Mesenchymal stem cell (in vitro differentiated cells and primary cell): ENCODE data around the gene ADAMTS13.

Source experiments
- DNase-seq: peaks from one replicate; pipeline ENCODE4 v3.0.0-alpha.2; 2013
- H2AFZ ChIP-seq: one replicate; pipeline ENCODE4 v1.6.1; 2013; ENCODE audit warnings: low read depth, mild to moderate bottlenecking, control low read depth, inconsistent platforms, low read length, moderate library complexity
- H2AK5ac ChIP-seq: 2 replicates; pipeline ENCODE4 v1.6.1; 2013; ENCODE audit warnings: low read length, moderate library complexity, mild to moderate bottlenecking, inconsistent platforms; ENCODE audit not compliant: severe bottlenecking
- H2BK120ac ChIP-seq: one replicate; pipeline ENCODE4 v1.6.1; 2013; ENCODE audit warnings: low read depth, mild to moderate bottlenecking, inconsistent platforms, low read length, moderate library complexity
- H2BK12ac ChIP-seq, 2 experiments: one replicate each; pipeline ENCODE4 v1.6.1; 2013; ENCODE audit warnings: inconsistent platforms in 2 of 2, low read length in 2 of 2, mild to moderate bottlenecking in 2 of 2, moderate library complexity in 2 of 2, control low read depth in 1 of 2
- H2BK15ac ChIP-seq: one replicate; pipeline ENCODE4 v1.6.1; 2013; ENCODE audit warnings: mild to moderate bottlenecking, low read depth, inconsistent platforms; ENCODE audit not compliant: poor library complexity, severe bottlenecking
- H2BK5ac ChIP-seq: 2 replicates; pipeline ENCODE4 v1.6.1; 2013; ENCODE audit warnings: low read depth, mild to moderate bottlenecking, low read length, control low read depth, inconsistent platforms; ENCODE audit not compliant: poor library complexity, severe bottlenecking
- H3K14ac ChIP-seq, 2 experiments: one replicate each; pipeline ENCODE4 v1.6.1; 2013; ENCODE audit warnings: inconsistent platforms in 2 of 2, low read length in 2 of 2, control low read depth in 1 of 2, mild to moderate bottlenecking in 1 of 2, moderate library complexity in 1 of 2
- H3K18ac ChIP-seq, 2 experiments: one replicate each; pipeline ENCODE4 v1.6.1; 2013; ENCODE audit warnings: inconsistent platforms in 2 of 2, low read length in 2 of 2, control low read depth in 1 of 2, low read depth in 1 of 2, mild to moderate bottlenecking in 1 of 2
- H3K23ac ChIP-seq, 2 experiments: one replicate each; pipeline ENCODE4 v1.6.1; 2013; ENCODE audit warnings: inconsistent platforms in 2 of 2, low read length in 2 of 2, mild to moderate bottlenecking in 2 of 2, moderate library complexity in 2 of 2, control low read depth in 1 of 2
- H3K27ac ChIP-seq: 2 replicates; pipeline ENCODE4 v1.5.1; 2013; ENCODE audit warnings: mild to moderate bottlenecking, moderate library complexity, low read length, control low read depth, inconsistent platforms; ENCODE audit not compliant: poor library complexity, severe bottlenecking
- H3K27me3 ChIP-seq, 2 experiments: 2 replicates each; pipeline versions ENCODE4 v1.6.1 to v1.7.0; 2013; ENCODE audit warnings: low read length in 2 of 2, mild to moderate bottlenecking in 2 of 2, moderate library complexity in 2 of 2, control low read depth in 1 of 2, inconsistent platforms in 1 of 2; ENCODE audit not compliant: control insufficient read depth in 1 of 2, insufficient read depth in 1 of 2
- H3K36me3 ChIP-seq, 2 experiments: 2 replicates each; pipeline versions ENCODE4 v1.6.1 to v1.7.0; 2013; ENCODE audit warnings: low read length in 2 of 2, control low read depth in 1 of 2, inconsistent platforms in 1 of 2, low read depth in 1 of 2, mild to moderate bottlenecking in 1 of 2; ENCODE audit not compliant: insufficient read depth in 2 of 2, control insufficient read depth in 1 of 2
- H3K4ac ChIP-seq, 2 experiments: one replicate each; pipeline ENCODE4 v1.6.1; 2013; ENCODE audit warnings: inconsistent platforms in 2 of 2, low read length in 2 of 2, mild to moderate bottlenecking in 2 of 2, moderate library complexity in 2 of 2, control low read depth in 1 of 2, low read depth in 1 of 2
- H3K4me1 ChIP-seq: 2 replicates; pipeline ENCODE4 v1.6.1; 2013; ENCODE audit warnings: low read depth, low read length, control low read depth; ENCODE audit not compliant: control insufficient read depth, insufficient read depth
- H3K4me2 ChIP-seq: 2 replicates; pipeline ENCODE4 v1.6.1; 2013; ENCODE audit warnings: low read length, mild to moderate bottlenecking, inconsistent platforms; ENCODE audit not compliant: poor library complexity, severe bottlenecking
- H3K4me3 ChIP-seq, 2 experiments: 2 replicates each; pipeline versions ENCODE4 v1.5.1 to v1.7.0; 2013; ENCODE audit warnings: low read length in 2 of 2, mild to moderate bottlenecking in 2 of 2, control low read depth in 1 of 2, low read depth in 1 of 2; ENCODE audit not compliant: insufficient read depth in 1 of 2
- H3K79me1 ChIP-seq: replicated peaks from 2 replicates; pipeline ENCODE4 v1.6.1; 2013; ENCODE audit warnings: mild to moderate bottlenecking, control low read depth, low read length, inconsistent platforms; ENCODE audit not compliant: poor library complexity, severe bottlenecking
- H3K9ac ChIP-seq: 2 replicates; pipeline ENCODE4 v1.7.0; 2013; ENCODE audit warnings: mild to moderate bottlenecking, low read length, moderate library complexity
- H3K9me3 ChIP-seq: 2 replicates; pipeline ENCODE4 v1.7.0; 2013; ENCODE audit warnings: mild to moderate bottlenecking, low read length; ENCODE audit not compliant: control insufficient read depth
- H4K8ac ChIP-seq: one replicate; pipeline ENCODE4 v1.6.1; 2013; ENCODE audit warnings: inconsistent platforms, mild to moderate bottlenecking, low read length, moderate library complexity
- H4K91ac ChIP-seq: one replicate; pipeline ENCODE4 v1.6.1; 2013; ENCODE audit warnings: mild to moderate bottlenecking, low read length, inconsistent platforms
- WGBS: methylation state at CpG from one replicate; pipeline ENCODE4 v1.1.7; 2013; ENCODE audit warnings: mixed read lengths; 5-methylcytosine and 5-hydroxymethylcytosine counted together

Gene ADAMTS13

DNA sequence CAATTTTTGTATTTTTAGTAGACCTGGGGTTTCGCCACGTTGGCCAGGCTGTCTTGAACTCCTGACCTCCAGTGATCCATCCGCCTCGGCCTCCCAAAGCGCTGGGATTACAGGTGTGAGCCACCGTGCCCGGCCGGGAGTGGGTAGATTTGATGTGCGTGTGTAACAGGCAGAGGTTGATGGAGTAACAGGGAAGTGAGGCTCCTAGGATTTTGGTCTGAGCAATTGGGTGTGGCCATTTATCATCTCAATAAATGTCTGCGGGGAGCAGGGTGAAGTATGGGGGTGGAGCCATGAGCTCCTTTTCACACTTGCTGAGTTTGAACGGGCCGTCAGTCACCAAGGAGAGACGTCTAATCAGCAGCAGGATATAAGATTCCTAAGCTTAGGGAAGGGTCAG, 3.2 kb upstream of the ADAMTS13 start:
- Histone ChIP-seq H3K79me1 (peaks cover 4% of the 10 kb centered on the region), H2BK12ac (no peak overlapping the region), H3K18ac (no peak overlapping the region), H2AK5ac (no peak overlapping the region), H3K4me2 (no peak overlapping the region), H2BK120ac (peak overlapping the region; percentile 9), H3K9ac (peak overlapping the region; percentile 90), H4K8ac (peak overlapping the region; percentile 33), H2AFZ (no peak overlapping the region), H3K4me3 (peak overlapping the region in 1 of 2 experiments; percentile 86), H2BK5ac (no peak overlapping the region), H2BK15ac (no peak overlapping the region), H3K4ac (no peak overlapping the region), H3K4me1 (peaks cover 14% of the 10 kb centered on the region), H3K14ac (no peak overlapping the region), H3K9me3 (no peaks in the 10 kb centered on the region), H3K27ac (no peak overlapping the region), H4K91ac (no peak overlapping the region), H3K36me3 (peaks cover 11 to 23% of the 10 kb centered on the region in 2 experiments), H3K27me3 (no peaks in the 10 kb centered on the region), H3K23ac (no peak overlapping the region)
- whole genome bisulfite sequencing: 61% methylated on average over 13 of the region's 13 CpGs
- no peak for DNase-seq

DNA sequence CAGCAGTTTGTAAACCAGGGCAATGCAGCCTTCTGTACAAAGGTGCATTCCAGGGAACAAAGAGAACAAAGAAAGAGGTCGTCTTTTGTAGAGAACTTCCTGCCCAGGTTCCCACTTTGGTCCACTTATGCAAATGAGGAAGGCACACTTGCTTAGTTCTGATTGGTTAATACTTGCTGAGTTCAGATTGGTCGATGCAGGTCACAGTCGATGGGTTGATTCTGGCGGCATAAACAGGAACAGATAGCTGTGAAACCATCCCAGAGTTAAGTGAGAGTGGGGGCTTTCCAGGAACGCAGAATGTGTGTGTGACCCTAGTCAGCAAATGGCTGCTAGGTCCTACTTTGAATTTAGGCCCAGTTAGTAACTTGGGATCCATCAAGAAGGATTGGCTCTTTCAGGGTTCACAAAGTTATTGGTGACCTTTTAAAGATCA, 1.8 kb upstream of the ADAMTS13 start:
- no peak overlapping the region for H3K4me2 ChIP-seq

DNA sequence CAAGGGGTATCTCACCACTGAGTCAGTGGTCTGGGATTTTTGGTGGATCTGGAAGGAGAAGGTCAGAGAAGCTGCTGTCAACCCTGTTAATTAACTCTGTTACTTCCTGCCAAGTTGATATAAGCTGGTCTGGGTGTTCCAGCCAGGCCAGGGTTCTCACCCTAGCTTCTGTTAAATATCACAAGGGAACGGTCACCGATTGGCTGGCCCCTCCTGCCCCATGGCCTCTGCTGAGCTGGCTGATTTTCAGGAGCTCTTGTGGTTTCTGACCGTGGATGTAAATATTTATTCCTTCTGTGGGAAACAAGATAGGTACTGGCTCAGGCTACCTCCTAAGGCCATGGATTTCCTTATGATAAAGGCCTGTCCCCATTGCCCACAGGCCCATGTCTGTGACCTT, 1.0 kb downstream of the ADAMTS13 start:
- no peak overlapping the region for H2BK5ac ChIP-seq
- peak overlapping the region; percentile 87 for H4K8ac ChIP-seq
- H3K4me2 ChIP-seq: no peak overlapping the region
- H3K4me3 ChIP-seq: no peak overlapping the region
- peak overlapping the region; percentile 61 to 90 for H3K18ac ChIP-seq
- H3K27me3 ChIP-seq: peaks cover 13 to 16% of the 10 kb centered on the region in 2 experiments
- H3K36me3 ChIP-seq: no peaks in the 10 kb centered on the region
- H3K23ac ChIP-seq: no peak overlapping the region
- no peak overlapping the region for H2AK5ac ChIP-seq
- H2BK12ac ChIP-seq: peak overlapping the region; percentile 38 to 97
- H3K27ac ChIP-seq: no peak overlapping the region
- peak overlapping the region; percentile 14 for H2AFZ ChIP-seq
- H3K4me1 ChIP-seq: peaks cover 3% of the 10 kb centered on the region
- no peaks in the 10 kb centered on the region for H3K9me3 ChIP-seq
- no peaks in the 10 kb centered on the region for H3K79me1 ChIP-seq
- peak; percentile 89 for DNase-seq
- no peak overlapping the region for H3K14ac ChIP-seq
- peak overlapping the region; percentile 96 for H2BK15ac ChIP-seq
- no peak overlapping the region for H2BK120ac ChIP-seq
- H4K91ac ChIP-seq: peak overlapping the region; percentile 95
- 23% methylated on average over 3 of the region's 3 CpGs for WGBS
- peak overlapping the region in 1 of 2 experiments; percentile 76 for H3K4ac ChIP-seq
- no peak overlapping the region for H3K9ac ChIP-seq

More for the DNA sequence above, 1.8 kb upstream of the ADAMTS13 start:
- Histone ChIP-seq H4K8ac (no peak overlapping the region), H3K14ac (no peak overlapping the region), H3K79me1 (no peaks in the 10 kb centered on the region), H3K18ac (no peak overlapping the region), H3K4me3 (no peak overlapping the region), H4K91ac (no peak overlapping the region), H3K4me1 (peaks cover 14% of the 10 kb centered on the region), H3K9me3 (no peaks in the 10 kb centered on the region), H3K27me3 (no peaks in the 10 kb centered on the region), H2BK12ac (no peak overlapping the region), H2BK15ac (no peak overlapping the region), H2AK5ac (no peak overlapping the region), H2AFZ (no peak overlapping the region), H3K9ac (no peak overlapping the region), H2BK5ac (no peak overlapping the region), H3K36me3 (peaks cover 4 to 9% of the 10 kb centered on the region in 2 experiments), H3K4ac (no peak overlapping the region), H2BK120ac (no peak overlapping the region), H3K23ac (no peak overlapping the region), H3K27ac (no peak overlapping the region)
- WGBS: 90% methylated on average over 5 of the region's 5 CpGs
- DNase-seq: peak; percentile 10

DNA sequence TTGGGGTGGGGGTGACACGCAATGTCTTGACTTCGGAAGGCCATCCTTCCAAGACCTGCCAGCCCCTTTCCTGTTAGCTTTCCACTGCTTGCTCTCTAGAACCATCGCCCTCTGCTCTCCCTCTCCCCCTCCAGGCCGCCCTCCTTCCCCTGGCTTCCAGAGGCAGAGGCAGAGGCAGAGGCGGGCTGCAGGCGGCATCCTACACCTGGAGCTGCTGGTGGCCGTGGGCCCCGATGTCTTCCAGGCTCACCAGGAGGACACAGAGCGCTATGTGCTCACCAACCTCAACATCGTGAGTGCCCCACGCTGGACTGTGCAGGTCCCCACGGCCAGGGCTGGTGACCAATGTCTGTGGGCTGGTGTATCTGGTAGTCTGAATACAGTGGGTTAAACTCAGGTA, 2.0 kb downstream of the ADAMTS13 start:
- H3K79me1 ChIP-seq: no peaks in the 10 kb centered on the region
- no peak overlapping the region for H3K14ac ChIP-seq
- no peak overlapping the region for H3K9ac ChIP-seq
- no peak overlapping the region for H3K27ac ChIP-seq
- WGBS: 98% methylated on average over 8 of the region's 12 CpGs
- peak overlapping the region; percentile 80 for H4K91ac ChIP-seq
- H3K4me2 ChIP-seq: no peak overlapping the region
- peak overlapping the region; percentile 47 for H4K8ac ChIP-seq
- peak overlapping the region; percentile 64 to 90 for H3K18ac ChIP-seq
- H2BK5ac ChIP-seq: no peak overlapping the region
- H3K4me3 ChIP-seq: no peak overlapping the region
- H2BK15ac ChIP-seq: peak overlapping the region; percentile 44
- peaks cover 14 to 21% of the 10 kb centered on the region in 2 experiments for H3K27me3 ChIP-seq
- DNase-seq: no peak
- no peaks in the 10 kb centered on the region for H3K36me3 ChIP-seq
- H3K4ac ChIP-seq: peak overlapping the region in 1 of 2 experiments; percentile 80
- H2AFZ ChIP-seq: no peak overlapping the region
- H2BK120ac ChIP-seq: no peak overlapping the region
- no peak overlapping the region for H2AK5ac ChIP-seq
- peak overlapping the region; percentile 70 to 97 for H2BK12ac ChIP-seq
- peaks cover 12% of the 10 kb centered on the region for H3K4me1 ChIP-seq
- no peaks in the 10 kb centered on the region for H3K9me3 ChIP-seq
- H3K23ac ChIP-seq: no peak overlapping the region
